Hair follicle dermal papilla cell (primary cell): ENCODE measurements around the gene ZNF346. TPM values are rescaled to one million over a fixed set of nuclear protein-coding genes. Genes with fewer than 3 reads are reported as not detected.

Experiments
- total RNA-seq: library from RNA; depleted of rRNA; stranded (reverse); fragments of >200 nt; gene quantifications from 2 replicates; pipeline ENCODE4 v1.2.3, GENCODE V29; 2012

The ZNF346 gene
- total RNA-seq: 17.5 and 25.8 TPM in 2 replicates

GRCh38 chr5:177022386-177023302 is at the start of gene ZNF346:
TSS of gene ZNF346 (plus strand) at chr5:177022696. CDS start at chr5:177022739, 43 bp downstream.

DNA sequence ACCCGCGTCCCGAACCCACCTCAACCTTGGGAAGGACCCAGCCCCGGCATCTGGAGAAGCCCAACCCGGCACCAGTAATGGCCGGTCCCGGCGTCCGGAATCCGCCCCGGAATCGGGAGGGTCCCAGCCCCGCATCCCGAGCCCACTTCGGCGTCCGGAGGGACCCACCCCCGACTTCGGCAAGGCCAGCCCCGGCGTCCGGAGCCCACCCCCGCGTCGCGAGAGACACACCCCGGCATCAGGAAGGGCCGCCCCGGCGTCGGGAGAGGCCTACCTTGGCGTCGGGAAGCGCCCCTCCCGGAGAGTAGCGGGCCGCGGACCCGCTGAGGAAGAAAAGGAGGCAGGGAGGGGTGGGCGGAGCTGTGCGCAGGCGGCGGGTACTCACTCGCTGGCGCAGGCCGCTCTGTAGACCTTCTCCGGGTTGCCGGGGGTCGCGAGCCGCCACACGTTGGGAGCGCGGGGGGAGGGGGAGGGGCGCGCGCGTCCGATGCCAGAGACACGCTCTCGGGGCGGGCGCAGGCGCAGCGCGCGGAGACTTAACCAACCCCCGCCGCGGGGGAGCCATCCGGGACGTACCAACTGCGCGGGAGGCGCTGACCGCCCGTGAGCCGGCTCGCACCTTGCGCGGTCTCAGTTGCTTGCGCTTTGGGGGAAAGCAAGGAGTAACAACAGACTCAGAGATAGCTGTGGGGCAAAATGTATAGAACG is 16.1 kb upstream of the ZNF346 start, which contains the start of gene UIMC1:
TSS of gene UIMC1 (minus strand) at position 515 of the 708 bp plus-strand sequence. CDS start 24,164 bp downstream, outside the sequence.

DNA sequence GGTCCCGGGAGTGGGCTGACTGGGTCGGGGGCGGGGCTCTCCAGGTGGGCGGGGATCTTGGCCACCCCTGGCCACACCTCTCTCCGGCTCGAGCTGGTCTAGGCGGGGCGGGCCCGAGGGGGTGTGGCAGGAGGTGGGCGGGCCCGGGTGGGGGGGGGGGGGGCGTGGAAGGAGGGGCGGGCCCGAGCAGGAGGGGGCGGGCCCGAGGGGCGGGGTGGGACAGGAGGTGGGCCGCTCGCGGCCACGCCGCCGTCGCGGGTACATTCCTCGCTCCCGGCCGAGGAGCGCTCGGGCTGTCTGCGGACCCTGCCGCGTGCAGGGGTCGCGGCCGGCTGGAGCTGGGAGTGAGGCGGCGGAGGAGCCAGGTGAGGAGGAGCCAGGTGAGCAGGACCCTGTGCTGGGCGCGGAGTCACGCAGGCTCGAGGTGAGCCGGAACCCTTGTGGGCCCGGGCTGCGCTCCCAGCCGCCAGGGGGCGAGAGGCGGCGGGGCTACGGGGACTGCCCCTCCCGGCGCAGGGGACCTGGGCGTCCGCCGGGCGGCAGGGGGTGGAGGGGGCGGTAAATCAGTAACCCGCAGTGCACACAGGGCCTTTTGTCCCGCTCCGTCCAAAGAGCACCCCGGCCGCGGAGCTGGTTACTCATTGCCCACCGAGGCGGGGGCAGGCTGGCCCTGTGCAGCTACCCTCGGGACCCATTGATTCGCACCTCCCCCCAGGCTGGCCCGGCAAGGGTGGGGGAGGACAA is 64.3 kb downstream of the ZNF346 start, which contains the start of gene FGFR4:
TSS of gene FGFR4 (plus strand) at position 262 of the 744 bp plus-strand sequence. CDS start 2,688 bp downstream, outside the sequence.

Other genes starting within 250 kb of the ZNF346 start
- not detected in 2 replicates for gene UNC5A, start 212.1 kb upstream of the ZNF346 start, total RNA-seq
- gene HK3, start 123.3 kb upstream of the ZNF346 start, total RNA-seq: not detected in 2 replicates
- gene UIMC1, start 15.9 kb upstream of the ZNF346 start, total RNA-seq: 37.5 and 45.9 TPM in 2 replicates
- 0.81 and 1.3 TPM in 2 replicates for gene FGFR4, start 64.2 kb downstream of the ZNF346 start, total RNA-seq
- 39.6 and 58.1 TPM in 2 replicates for gene NSD1, start 111.1 kb downstream of the ZNF346 start, total RNA-seq